Activated CD4-positive, CD25-positive, alpha-beta regulatory T cell treated with anti-CD3 and anti-CD28 coated beads, Interleukin-2, amount 50 U/mL, for 72 hours (primary cell): ENCODE measurements around the gene OASL.

Experiments
- DNase-seq: peaks from one replicate; pipeline ENCODE4 v3.0.0; 2021

Gene OASL

GRCh38 chr12:120988658-120989057 lies 50.4 kb downstream of the OASL start:
- DNase-seq: no peak

GRCh38 chr12:120988234-120988633 lies 50.8 kb downstream of the OASL start:
- no peak for DNase-seq

GRCh38 chr12:120984351-120984898 lies 54.6 kb downstream of the OASL start:
- DNase-seq: no peak

GRCh38 chr12:120983759-120984158 lies 55.3 kb downstream of the OASL start:
- no peak for DNase-seq

- DNase-seq: no peak
Observed at GRCh38 chr12:120982659-120983058, 56.4 kb downstream of the OASL start.

- no peak for DNase-seq
Observed at GRCh38 chr12:120981407-120981941, 57.6 kb downstream of the OASL start.

GRCh38 chr12:120980800-120981368 lies 58.2 kb downstream of the OASL start:
- DNase-seq: no peak

- DNase-seq: no peak
Observed at GRCh38 chr12:120979862-120980696, 59.0 kb downstream of the OASL start.

GRCh38 chr12:120979220-120979861 lies 59.7 kb downstream of the OASL start:
- no peak for DNase-seq

GRCh38 chr12:120978296-120979219 lies 60.5 kb downstream of the OASL start, which contains the start of gene HNF1A:
HNF1A (plus strand) TSS chr12:120978543; CDS start chr12:120978769, 226 bp downstream.
- DNase-seq: no peak

- DNase-seq: no peak
Observed at GRCh38 chr12:120977531-120978295, 61.3 kb downstream of the OASL start.

- no peak for DNase-seq
Observed at GRCh38 chr12:120972870-120973543, 66.0 kb downstream of the OASL start.

GRCh38 chr12:120971299-120972180 lies 67.5 kb downstream of the OASL start:
- DNase-seq: no peak

GRCh38 chr12:120970310-120970709 lies 68.7 kb downstream of the OASL start:
- DNase-seq: no peak
